IPS-11a (cell line): Measurements from ENCODE around the gene CACNB3.

Experiments used
- H3K4me3 ChIP-seq: one replicate; pipeline ENCODE4 v1.5.1; 2013; ENCODE audit warnings: low read depth, low read length, control low read depth

The CACNB3 gene

GRCh38 chr12:48817873-48818830 lies at the start of gene CACNB3:
CACNB3 (plus strand) TSS chr12:48818496; CDS start chr12:48818930, 434 bp downstream.
- peak within 1 kb of the TSS; percentile 70 for H3K4me3 ChIP-seq

DNA sequence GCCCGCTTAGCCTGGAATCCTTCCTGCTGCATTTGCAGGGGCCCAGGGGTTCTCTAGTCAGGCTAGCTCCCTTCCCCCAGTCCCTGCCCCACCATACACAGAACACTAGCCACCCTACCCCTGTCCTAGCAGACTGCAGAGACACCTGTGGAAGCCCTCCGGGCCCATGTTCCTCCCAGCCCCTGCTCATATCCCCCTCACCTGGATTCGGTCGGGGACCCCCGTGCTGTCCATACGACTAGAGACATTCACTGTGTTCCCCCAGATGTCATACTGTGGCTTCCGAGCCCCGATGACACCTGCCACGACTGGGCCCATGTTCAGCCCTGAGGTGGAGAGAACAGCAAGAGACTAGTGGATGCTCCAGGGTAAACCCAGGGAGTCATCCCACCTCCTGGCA lies 49.6 kb upstream of the CACNB3 start:
- no peak overlapping the region for H3K4me3 ChIP-seq

DNA sequence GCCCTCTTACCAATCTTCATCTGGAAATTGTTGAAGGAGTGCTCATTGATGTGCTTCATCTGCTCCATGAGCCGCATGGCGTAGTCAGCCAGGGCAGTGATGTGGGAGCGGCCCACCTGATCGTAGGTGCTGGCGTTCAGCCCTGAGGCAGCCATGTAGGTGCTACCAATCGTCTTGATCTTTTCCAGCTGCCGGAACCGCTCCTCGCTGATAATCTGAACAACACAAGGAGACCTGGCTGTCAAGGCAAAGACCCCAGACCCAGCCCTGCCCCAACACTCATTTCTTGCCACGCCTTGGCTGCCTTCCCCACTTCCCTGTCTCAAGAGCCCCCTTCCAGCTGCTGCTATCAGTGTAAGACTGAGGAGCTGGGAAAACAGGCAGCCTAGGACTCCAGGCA lies 47.5 kb upstream of the CACNB3 start:
- H3K4me3 ChIP-seq, result no peak overlapping the region

- no peak overlapping the region for H3K4me3 ChIP-seq
These were observed 46.6 kb upstream of the CACNB3 start for GRCh38 chr12:48771588-48772112.

DNA sequence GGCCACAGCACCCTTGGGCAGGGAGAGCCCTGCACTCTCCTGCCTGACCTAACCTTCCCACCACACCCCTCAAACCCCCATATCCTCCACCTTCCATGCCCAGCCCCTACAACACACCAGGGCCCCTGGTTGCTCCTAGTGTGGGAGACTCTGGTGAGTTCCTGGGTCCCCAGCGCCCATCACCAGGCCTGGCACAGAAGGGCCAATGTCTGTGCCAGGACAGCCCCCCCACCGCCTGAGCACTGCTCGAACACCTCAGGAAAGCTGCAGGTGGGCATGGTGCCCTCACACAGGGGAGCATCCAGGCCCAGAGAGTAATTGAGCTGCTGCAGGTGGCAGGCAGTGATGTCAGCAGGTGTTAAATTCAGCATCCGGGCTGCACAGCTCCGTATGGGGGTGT lies 44.6 kb upstream of the CACNB3 start:
- no peak overlapping the region for H3K4me3 ChIP-seq

DNA sequence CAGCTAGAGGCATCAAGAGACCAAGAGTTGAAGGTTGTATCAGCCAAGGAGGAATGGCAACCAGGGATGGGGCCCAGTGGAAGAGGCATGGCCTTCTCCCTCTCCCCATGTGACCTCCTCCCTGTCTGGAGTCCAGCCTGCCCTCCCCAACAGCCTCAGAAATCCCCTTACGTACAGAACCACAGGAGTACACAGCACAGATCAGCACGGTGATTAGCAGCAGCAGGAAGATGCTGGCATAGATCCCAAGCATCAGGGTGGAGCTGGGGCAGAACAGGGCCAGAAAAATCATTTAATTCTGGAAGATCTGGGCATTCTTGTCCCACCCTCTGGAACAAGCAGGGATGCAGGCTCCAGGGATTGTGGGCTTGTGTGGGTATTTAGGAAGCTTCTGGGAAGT lies 43.8 kb upstream of the CACNB3 start:
- H3K4me3 ChIP-seq, result no peak overlapping the region

DNA sequence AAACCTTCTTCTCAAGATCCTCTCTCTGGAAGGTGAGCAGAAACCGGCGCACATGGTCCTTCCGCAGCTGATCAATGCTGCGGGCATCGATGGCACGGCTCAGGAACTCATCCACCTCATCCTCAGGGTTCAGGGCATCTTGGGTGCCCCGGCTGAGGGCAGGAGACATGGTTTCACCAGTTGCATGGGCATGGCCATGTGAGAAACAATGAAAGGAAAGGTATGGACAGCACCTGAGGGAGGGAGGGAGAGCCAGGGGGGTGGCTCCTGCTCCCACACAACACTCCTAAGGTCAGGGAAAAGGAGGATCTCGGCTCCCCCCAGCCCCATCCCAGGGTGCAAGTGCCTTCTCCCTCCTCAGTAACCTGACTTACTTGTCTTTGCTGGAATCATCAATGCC lies 43.0 kb upstream of the CACNB3 start:
- no peak overlapping the region for H3K4me3 ChIP-seq

GRCh38 chr12:48775991-48776649 lies 42.2 kb upstream of the CACNB3 start:
- no peak overlapping the region for H3K4me3 ChIP-seq

GRCh38 chr12:48776956-48777355 lies 41.3 kb upstream of the CACNB3 start:
- H3K4me3 ChIP-seq, result no peak overlapping the region

GRCh38 chr12:48777501-48778400 lies 40.5 kb upstream of the CACNB3 start:
- no peak overlapping the region for H3K4me3 ChIP-seq

GRCh38 chr12:48779869-48780268 lies 38.4 kb upstream of the CACNB3 start:
- H3K4me3 ChIP-seq, result no peak overlapping the region

GRCh38 chr12:48780381-48781025 lies 37.8 kb upstream of the CACNB3 start:
- H3K4me3 ChIP-seq, result no peak overlapping the region

GRCh38 chr12:48781750-48782456 lies 36.4 kb upstream of the CACNB3 start:
- H3K4me3 ChIP-seq, result no peak overlapping the region

GRCh38 chr12:48782457-48783395 lies 35.6 kb upstream of the CACNB3 start:
- H3K4me3 ChIP-seq, result no peak overlapping the region

DNA sequence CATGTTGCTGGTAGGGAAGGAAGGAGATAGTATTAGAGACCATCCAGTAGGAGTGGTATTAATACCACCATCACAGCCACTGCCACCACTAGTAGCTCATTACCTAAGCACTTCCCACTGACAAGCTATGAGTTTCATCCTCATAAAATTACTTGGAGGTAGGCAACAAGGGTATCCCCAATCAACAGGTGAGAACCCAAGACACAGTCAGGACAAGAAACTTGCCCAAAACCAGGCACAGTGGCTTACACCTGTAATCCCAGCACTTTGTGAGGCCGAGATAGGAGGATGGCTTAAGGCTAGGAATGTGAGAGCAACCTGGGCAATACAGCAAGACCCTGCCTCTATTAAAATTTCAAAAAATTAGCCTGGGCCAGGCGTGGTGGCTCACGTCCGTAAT lies 34.9 kb upstream of the CACNB3 start:
- H3K4me3 ChIP-seq, result no peak overlapping the region

- H3K4me3 ChIP-seq, result no peak overlapping the region
These were observed 31.4 kb upstream of the CACNB3 start for GRCh38 chr12:48786591-48787544.

- H3K4me3 ChIP-seq, result peak overlapping the region; percentile 83
These were observed 30.3 kb upstream of the CACNB3 start for GRCh38 chr12:48787791-48788523.
